T-helper 2 cell treated with Interferon-gamma antibody and Interleukin-4, amounts not matched to agents 5 μg/mL and 100 μg/mL, for 36 hours (primary cell): ENCODE measurements around the gene VWA7.

Experiments used
- DNase-seq: peaks from one replicate; pipeline ENCODE4 v3.0.0; 2021; ENCODE audit warnings: low spot score
- H3K27ac Mint-ChIP-seq: one replicate; pipeline ENCODE4 v1.8.0; 2021; ENCODE audit warnings: mild to moderate bottlenecking, mixed read lengths
- H3K27me3 Mint-ChIP-seq: one replicate; pipeline ENCODE4 v1.8.0; 2021; ENCODE audit warnings: low read depth, mixed read lengths
- H3K36me3 Mint-ChIP-seq: one replicate; pipeline ENCODE4 v1.8.0; 2021; ENCODE audit warnings: low read depth, mixed read lengths
- H3K4me1 Mint-ChIP-seq: one replicate; pipeline ENCODE4 v1.8.0; 2021; ENCODE audit warnings: low read depth, mixed read lengths
- H3K4me3 Mint-ChIP-seq: one replicate; pipeline ENCODE4 v1.8.0; 2022; ENCODE audit warnings: mild to moderate bottlenecking, moderate library complexity, mixed read lengths
- H3K9me3 Mint-ChIP-seq: one replicate; pipeline ENCODE4 v1.8.0; 2021; ENCODE audit warnings: mixed read lengths

The VWA7 gene

DNA sequence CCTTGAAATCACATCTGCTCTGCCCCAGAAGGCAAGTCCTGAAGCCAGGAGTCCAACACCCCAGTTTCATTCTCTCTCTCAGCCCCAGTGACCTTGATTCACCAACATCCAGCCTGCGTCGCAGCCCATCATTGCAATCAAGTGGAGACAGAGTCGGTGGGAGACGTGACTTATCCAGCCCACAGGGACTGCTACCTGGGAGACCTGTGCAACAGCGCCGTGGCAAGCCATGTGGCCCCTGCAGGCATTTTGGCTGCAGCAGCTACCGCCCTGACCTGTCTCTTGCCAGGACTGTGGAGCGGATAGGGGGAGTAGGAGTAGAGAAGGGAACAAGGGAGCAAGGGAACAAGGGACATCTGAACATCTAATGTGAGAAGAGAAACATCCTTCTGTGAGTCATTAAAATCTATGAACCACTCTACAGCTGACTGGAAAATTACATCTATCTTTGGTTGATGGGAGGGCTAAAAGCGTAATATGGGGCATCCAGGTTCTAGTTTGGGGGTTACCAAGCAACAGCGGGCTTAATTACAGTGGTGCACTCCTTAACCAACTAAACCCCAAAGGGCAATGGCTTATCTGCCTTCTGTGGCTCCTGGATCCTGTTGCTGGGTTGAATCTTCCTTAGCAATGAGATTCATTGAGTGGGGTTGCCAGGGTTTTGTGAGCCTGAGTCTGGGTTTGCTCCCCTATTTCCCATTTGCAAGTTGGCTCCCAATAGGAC, 59.5 kb downstream of the VWA7 start:
- Mint-ChIP-seq H3K4me3 (no peak overlapping the region), H3K27ac (no peak overlapping the region), H3K4me1 (peaks cover 5% of the 10 kb centered on the region), H3K27me3 (peaks cover 10% of the 10 kb centered on the region), H3K36me3 (no peaks in the 10 kb centered on the region), H3K9me3 (no peaks in the 10 kb centered on the region)
- no peak for DNase-seq
